HUES64 (cell line): ENCODE measurements around the gene NR1H3.

Experiments used
- H3K27ac ChIP-seq: 2 replicates; pipeline ENCODE4 v1.7.0; 2013; ENCODE audit warnings: low read depth, low read length, inconsistent platforms
- H3K27me3 ChIP-seq: 2 replicates; pipeline ENCODE4 v1.6.1; 2013; ENCODE audit warnings: mild to moderate bottlenecking, low read length; ENCODE audit not compliant: insufficient read depth
- H3K36me3 ChIP-seq: 2 replicates; pipeline ENCODE4 v1.6.1; 2013; ENCODE audit warnings: mild to moderate bottlenecking, low read length; ENCODE audit not compliant: insufficient read depth
- H3K4me1 ChIP-seq: 2 replicates; pipeline ENCODE4 v1.6.1; 2013; ENCODE audit warnings: mild to moderate bottlenecking, low read length, moderate library complexity; ENCODE audit not compliant: insufficient read depth
- H3K4me3 ChIP-seq: 2 replicates; pipeline ENCODE4 v1.5.1; 2013; ENCODE audit warnings: mild to moderate bottlenecking, low read length, moderate library complexity
- H3K9ac ChIP-seq: 2 replicates; pipeline ENCODE4 v1.6.1; 2013; ENCODE audit warnings: mild to moderate bottlenecking, low read depth, low read length
- H3K9me3 ChIP-seq: 2 replicates; pipeline ENCODE4 v1.6.1; 2013; ENCODE audit warnings: low read depth, low read length; ENCODE audit not compliant: insufficient read depth
- WGBS: fragments of 150-250, 120-280 bp; methylation state at CpG from one replicate; pipeline ENCODE4 v1.1.7; 2013; ENCODE audit warnings: missing lambda C conversion rate; 5-methylcytosine and 5-hydroxymethylcytosine counted together

The NR1H3 gene

DNA sequence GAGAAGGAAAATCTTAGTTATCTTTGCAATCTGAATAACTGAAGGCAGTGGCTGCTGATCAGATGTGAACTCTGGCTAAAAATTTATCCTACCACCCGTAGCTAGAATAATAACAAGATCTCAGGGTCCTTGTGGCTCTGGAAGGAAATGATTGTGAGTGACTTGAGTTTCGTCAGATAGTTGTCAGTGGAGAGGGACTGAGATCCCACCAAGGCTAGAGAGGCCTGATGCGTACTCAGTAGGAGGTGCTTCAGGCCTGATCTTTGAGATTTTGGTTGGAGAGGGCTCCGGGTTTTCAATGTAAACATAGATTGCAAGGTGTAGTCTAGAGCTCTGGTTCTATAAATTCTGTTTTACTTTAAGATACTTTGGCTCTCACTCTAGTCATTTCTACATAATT, 13.5 kb downstream of the NR1H3 start:
- H3K36me3 ChIP-seq, result peaks cover 18% of the 10 kb centered on the region
- H3K27ac ChIP-seq, result no peak overlapping the region
- WGBS, result 76% methylated on average over 4 of the region's 4 CpGs
- H3K4me1 ChIP-seq, result peaks cover 25% of the 10 kb centered on the region
- no peaks in the 10 kb centered on the region for H3K27me3 ChIP-seq
- no peaks in the 10 kb centered on the region for H3K9me3 ChIP-seq
- no peak overlapping the region for H3K9ac ChIP-seq
- H3K4me3 ChIP-seq, result peak overlapping the region; percentile 96

DNA sequence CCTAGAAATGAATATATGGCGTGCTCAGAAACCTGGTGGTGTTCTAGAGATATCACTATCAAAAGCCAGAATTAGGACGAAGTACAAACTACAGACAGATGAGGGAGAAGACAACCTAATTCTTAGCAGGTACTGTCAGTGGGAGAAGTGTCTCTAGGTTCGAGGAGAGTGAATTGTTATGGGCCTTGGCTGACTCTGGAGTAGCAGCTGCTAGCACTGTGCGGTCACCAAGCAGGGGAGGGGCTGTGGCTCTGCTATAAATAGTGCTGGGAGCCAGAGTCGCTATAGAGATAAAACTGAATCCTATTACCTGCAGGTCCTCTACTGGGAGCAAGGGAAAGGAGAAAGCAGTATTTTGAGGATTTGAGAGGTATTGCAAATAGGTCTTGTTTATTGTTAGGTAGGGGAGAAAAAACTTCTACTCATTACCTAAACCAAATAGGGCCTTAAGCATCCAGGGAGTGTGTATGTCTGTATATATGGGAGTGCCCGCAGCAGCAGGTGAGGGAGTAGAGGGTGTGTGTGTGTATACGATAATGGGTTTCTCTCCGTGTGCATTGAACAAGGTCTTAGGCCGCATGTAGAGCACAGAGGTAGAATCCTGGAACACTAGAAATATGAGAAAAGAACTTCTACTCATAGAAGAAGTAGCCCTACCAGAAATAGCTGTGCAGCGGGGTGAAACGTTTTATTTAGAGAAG, 14.3 kb downstream of the NR1H3 start:
- Histone ChIP-seq H3K9ac (no peak overlapping the region), H3K4me1 (peaks cover 25% of the 10 kb centered on the region), H3K36me3 (peaks cover 26% of the 10 kb centered on the region), H3K4me3 (no peak overlapping the region), H3K27ac (no peak overlapping the region), H3K27me3 (no peaks in the 10 kb centered on the region), H3K9me3 (no peaks in the 10 kb centered on the region)
- WGBS, result 81% methylated on average over 9 of the region's 11 CpGs

DNA sequence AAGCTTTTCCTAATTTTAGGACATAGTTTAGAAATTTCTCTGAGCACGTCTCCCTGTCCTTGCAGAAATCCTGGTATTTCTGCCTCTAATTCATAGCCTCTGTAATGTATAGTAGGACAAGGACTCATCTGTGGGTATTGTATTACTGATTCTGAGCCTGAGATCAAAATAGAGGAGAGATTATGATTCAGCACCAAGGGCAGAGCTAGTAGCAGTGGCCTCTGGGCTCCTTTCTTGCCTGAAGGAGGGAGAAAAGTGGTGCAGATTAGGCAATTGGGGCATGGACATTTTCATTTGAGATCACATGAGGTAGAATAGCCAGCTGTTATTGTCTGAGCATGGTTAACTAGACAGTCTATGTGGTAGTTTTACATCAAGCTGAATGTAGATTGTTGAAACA, 14.9 kb downstream of the NR1H3 start:
- Histone ChIP-seq H3K9me3 (no peaks in the 10 kb centered on the region), H3K27me3 (no peaks in the 10 kb centered on the region), H3K4me1 (peaks cover 23% of the 10 kb centered on the region), H3K4me3 (no peak overlapping the region), H3K9ac (no peak overlapping the region), H3K36me3 (peaks cover 32% of the 10 kb centered on the region), H3K27ac (no peak overlapping the region)
- WGBS, result 0% methylated on average over 1 of the region's 1 CpG

DNA sequence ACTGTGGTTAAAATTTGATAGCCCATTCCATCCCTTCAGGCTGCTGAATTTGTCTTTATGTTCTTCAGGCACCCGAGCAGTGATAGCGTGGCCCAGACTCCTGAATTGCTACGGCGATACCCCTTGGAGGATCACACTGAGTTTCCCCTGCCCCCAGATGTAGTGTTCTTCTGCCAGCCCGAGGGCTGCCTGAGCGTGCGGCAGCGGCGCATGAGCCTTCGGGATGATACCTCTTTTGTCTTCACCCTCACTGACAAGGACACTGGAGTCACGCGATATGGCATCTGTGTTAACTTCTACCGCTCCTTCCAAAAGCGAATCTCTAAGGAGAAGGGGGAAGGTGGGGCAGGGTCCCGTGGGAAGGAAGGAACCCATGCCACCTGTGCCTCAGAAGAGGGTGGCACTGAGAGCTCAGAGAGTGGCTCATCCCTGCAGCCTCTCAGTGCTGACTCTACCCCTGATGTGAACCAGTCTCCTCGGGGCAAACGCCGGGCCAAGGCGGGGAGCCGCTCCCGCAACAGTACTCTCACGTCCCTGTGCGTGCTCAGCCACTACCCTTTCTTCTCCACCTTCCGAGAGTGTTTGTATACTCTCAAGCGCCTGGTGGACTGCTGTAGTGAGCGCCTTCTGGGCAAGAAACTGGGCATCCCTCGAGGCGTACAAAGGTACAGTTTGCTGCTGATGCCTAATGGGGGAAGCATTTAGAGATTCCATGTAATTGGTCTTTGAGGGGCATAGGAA, 16.9 kb downstream of the NR1H3 start:
- 95% methylated on average over 28 of the region's 28 CpGs for WGBS
- H3K27ac ChIP-seq, result no peak overlapping the region
- no peak overlapping the region for H3K9ac ChIP-seq
- peaks cover 10% of the 10 kb centered on the region for H3K4me1 ChIP-seq
- no peaks in the 10 kb centered on the region for H3K9me3 ChIP-seq
- H3K27me3 ChIP-seq, result no peaks in the 10 kb centered on the region
- H3K4me3 ChIP-seq, result no peak overlapping the region
- peaks cover 51% of the 10 kb centered on the region for H3K36me3 ChIP-seq

DNA sequence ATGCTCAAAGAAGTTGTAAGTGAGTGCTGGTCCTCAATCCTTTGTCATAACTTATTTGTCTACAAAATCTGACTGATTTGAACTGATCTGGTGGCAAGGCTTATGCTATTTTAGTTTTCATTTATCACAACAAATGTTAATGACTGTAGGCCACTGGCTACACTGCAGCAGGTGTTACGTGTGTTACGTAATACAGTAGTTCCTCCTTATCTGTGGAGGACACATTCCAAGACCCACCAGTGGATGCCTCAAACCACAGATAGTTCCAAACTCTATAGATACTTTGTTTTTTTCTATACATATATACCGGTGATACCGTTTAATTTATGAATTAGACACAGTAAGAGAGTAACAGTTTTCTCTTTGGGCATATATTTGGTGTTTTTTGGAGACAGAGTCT, 19.1 kb downstream of the NR1H3 start:
- Histone ChIP-seq H3K4me1 (0 out of 2 replicates have a peak, but pooled peaks cover 5% of the 10 kb centered on the region), H3K27me3 (no peaks in the 10 kb centered on the region), H3K9me3 (no peaks in the 10 kb centered on the region), H3K36me3 (peaks cover 71% of the 10 kb centered on the region), H3K9ac (no peak overlapping the region), H3K4me3 (no peak overlapping the region), H3K27ac (no peak overlapping the region)
- WGBS, result 97% methylated on average over 3 of the region's 4 CpGs

DNA sequence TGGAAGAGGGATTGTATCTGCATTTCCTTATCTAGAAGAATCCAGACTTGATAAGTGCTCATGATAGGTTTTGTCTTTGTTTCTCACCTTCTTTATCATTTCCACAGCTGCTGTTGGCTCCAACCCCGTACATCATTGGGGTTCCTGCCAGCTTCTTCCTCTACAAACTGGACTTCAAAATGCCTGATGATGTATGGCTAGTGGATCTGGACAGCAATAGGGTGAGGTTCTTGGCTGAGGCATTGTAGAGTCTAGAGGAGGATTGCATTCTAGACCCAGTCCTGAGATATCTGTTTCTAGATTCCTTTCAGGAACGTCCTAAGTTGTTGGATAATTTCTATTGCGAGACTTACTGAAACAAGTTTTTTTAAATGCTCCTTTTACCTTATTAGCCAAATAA, 20.3 kb downstream of the NR1H3 start:
- Histone ChIP-seq H3K4me1 (0 out of 2 replicates have a peak, but pooled peaks cover 5% of the 10 kb centered on the region), H3K27ac (no peak overlapping the region), H3K4me3 (no peak overlapping the region), H3K36me3 (peaks cover 80% of the 10 kb centered on the region), H3K27me3 (no peaks in the 10 kb centered on the region), H3K9ac (no peak overlapping the region), H3K9me3 (no peaks in the 10 kb centered on the region)
- WGBS, result 100% methylated on average over 3 of the region's 3 CpGs

DNA sequence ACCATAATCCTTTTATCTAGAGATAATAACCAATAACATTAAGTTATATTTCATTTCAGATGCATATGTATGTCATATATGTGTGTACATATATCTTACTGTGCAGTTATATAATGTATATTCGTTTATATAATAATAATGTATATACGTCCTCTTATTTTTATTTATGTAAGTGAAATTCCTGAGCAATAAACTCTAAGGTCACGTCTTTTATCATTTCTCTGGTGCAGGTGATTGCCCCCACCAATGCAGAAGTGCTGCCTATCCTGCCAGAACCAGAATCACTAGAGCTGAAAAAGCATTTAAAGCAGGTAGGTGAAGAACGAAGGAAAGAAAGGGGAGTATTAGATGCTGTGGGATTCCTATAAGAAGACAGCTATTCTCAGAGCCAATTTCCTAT, 21.0 kb downstream of the NR1H3 start:
- WGBS, result 97% methylated on average over 2 of the region's 4 CpGs
- Histone ChIP-seq H3K27ac (no peak overlapping the region), H3K27me3 (no peaks in the 10 kb centered on the region), H3K9ac (no peak overlapping the region), H3K9me3 (no peaks in the 10 kb centered on the region), H3K4me1 (0 out of 2 replicates have a peak, but pooled peaks cover 5% of the 10 kb centered on the region), H3K36me3 (peaks cover 82% of the 10 kb centered on the region), H3K4me3 (no peak overlapping the region)

DNA sequence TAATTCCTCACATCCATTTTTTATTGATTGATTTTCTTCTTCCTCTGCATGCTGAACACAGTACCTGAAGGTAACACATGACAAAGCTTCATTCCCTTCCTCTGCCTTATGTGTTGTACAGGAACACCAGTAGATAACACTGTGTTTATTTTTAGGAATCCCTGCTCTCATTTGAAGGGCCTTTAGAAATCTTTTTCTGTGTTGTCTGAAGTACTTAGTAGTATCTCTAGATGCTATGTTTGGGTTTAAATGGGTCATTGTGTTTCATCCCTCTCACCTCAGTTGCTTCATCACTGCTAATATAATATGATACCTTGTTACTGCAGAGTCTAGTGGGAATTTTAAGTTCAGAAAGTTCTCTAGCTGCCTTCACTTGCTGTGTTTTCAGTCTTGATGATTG, 22.3 kb downstream of the NR1H3 start:
- Histone ChIP-seq H3K9ac (no peak overlapping the region), H3K4me3 (no peak overlapping the region), H3K9me3 (no peaks in the 10 kb centered on the region), H3K27me3 (no peaks in the 10 kb centered on the region), H3K27ac (no peak overlapping the region), H3K4me1 (0 out of 2 replicates have a peak, but pooled peaks cover 5% of the 10 kb centered on the region), H3K36me3 (peaks cover 89% of the 10 kb centered on the region)

DNA sequence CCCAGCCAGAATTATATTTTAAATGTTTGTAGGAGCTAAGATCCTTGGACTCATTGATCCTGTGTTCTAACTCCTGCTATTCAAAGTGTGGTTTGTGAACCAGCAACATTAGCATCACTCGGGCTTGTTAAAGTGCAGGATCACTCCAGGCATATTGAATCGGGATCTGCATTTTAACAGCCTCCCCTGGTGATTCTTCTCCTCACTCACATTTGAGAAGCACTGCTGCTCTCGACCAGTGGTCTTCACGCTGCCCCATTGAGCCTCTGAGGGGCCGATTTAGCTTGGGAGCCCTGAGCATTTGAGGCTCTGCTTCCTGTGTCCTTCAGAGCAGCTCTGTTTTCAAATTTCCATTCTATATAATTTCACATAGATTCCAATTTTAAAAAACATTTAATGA, 23.1 kb downstream of the NR1H3 start:
- WGBS, result 42% methylated on average over 5 of the region's 5 CpGs
- Histone ChIP-seq H3K9ac (no peak overlapping the region), H3K27ac (peak overlapping the region; percentile 41; the same call in 1 of the 2 replicates), H3K4me3 (no peak overlapping the region), H3K27me3 (no peaks in the 10 kb centered on the region), H3K36me3 (peaks cover 90% of the 10 kb centered on the region), H3K9me3 (no peaks in the 10 kb centered on the region), H3K4me1 (0 out of 2 replicates have a peak, but pooled peaks cover 5% of the 10 kb centered on the region)

DNA sequence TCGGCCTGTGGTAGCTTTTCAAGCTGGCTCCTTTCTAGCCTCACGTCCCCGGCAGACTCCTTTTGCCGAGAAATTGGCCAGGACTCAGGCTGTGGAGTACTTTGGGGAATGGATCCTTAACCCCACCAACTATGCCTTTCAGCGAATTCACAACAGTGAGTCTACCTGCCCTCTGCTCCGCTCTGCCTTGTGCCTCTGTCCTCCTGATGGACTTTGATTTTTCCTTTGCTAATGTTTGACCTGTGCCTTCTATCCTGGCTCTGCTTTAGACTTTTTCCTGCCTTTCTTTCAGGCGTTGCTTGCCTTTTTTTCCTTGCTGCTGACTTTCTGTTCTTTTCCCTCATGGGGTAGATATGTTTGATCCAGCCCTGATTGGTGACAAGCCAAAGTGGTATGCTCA, 24.7 kb downstream of the NR1H3 start:
- 0 out of 2 replicates have a peak, but pooled peaks cover 5% of the 10 kb centered on the region for H3K4me1 ChIP-seq
- H3K36me3 ChIP-seq, result peaks cover 87% of the 10 kb centered on the region
- H3K9ac ChIP-seq, result no peak overlapping the region
- no peak overlapping the region for H3K4me3 ChIP-seq
- WGBS, result 95% methylated on average over 7 of the region's 7 CpGs
- H3K27ac ChIP-seq, result no peak overlapping the region
- no peaks in the 10 kb centered on the region for H3K27me3 ChIP-seq
- H3K9me3 ChIP-seq, result no peaks in the 10 kb centered on the region

DNA sequence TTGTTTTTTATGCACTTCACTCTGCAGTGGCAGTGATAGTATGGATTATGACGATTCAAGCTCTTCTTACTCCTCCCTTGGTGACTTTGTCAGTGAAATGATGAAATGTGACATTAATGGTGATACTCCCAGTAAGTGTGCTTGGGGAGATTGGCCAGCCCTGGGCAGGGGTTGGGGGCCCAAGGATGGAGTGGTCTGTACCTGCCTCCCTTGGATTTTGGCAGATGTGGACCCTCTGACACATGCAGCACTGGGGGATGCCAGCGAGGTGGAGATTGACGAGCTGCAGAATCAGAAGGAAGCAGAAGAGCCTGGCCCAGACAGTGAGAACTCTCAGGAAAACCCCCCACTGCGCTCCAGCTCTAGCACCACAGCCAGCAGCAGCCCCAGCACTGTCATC, 26.4 kb downstream of the NR1H3 start:
- no peaks in the 10 kb centered on the region for H3K9me3 ChIP-seq
- H3K27ac ChIP-seq, result no peak overlapping the region
- H3K27me3 ChIP-seq, result no peaks in the 10 kb centered on the region
- H3K4me3 ChIP-seq, result no peak overlapping the region
- 0 out of 2 replicates have a peak, but pooled peaks cover 5% of the 10 kb centered on the region for H3K4me1 ChIP-seq
- WGBS, result 91% methylated on average over 4 of the region's 4 CpGs
- no peak overlapping the region for H3K9ac ChIP-seq
- peaks cover 82% of the 10 kb centered on the region for H3K36me3 ChIP-seq
